Ovary (tissue), 3 donors: ENCODE data around the gene IL18.

Experiments used
- POLR2A ChIP-seq: fragments of 450-650 bp; IDR thresholded peaks from one replicate; pipeline ENCODE4 v1.6.1; 2017; ENCODE audit warnings: antibody characterized with exemption, mild to moderate bottlenecking, moderate library complexity
- TF ChIP-seq, protein P1 (sequence below), 3 donors: fragments of 450-650 bp in 2 of 3; fragments of 200-600 bp in 1 of 3; IDR thresholded peaks; one replicate each; pipeline versions ENCODE4 v1.5.1 to v1.8.0; 2016 to 2022; ENCODE audit warnings: antibody characterized with exemption in 3 of 3, mild to moderate bottlenecking in 1 of 3
- donor health status: DM: no; HTN: no; CAD: no.

DNA sequence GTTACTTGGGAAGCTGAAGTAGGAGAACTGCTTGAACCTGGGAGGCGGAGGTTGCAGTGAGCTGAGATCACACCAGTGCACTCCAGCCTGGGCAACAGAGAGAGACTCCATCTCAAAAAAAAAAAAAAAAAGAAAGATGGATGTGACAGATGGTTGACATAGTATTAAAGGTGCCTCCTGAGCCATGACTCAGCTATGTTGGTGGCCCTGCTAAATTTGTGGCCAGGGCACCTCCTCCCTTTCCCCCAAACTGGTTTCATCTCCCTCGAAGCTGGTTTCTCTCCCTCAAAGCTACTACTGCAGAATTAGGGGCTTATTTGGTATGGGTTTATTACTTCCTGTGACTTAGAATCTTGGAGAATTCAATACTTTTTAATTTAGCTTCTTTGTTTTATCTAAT is 45.7 kb downstream of the IL18 start:
- TF ChIP-seq, protein P1, sequence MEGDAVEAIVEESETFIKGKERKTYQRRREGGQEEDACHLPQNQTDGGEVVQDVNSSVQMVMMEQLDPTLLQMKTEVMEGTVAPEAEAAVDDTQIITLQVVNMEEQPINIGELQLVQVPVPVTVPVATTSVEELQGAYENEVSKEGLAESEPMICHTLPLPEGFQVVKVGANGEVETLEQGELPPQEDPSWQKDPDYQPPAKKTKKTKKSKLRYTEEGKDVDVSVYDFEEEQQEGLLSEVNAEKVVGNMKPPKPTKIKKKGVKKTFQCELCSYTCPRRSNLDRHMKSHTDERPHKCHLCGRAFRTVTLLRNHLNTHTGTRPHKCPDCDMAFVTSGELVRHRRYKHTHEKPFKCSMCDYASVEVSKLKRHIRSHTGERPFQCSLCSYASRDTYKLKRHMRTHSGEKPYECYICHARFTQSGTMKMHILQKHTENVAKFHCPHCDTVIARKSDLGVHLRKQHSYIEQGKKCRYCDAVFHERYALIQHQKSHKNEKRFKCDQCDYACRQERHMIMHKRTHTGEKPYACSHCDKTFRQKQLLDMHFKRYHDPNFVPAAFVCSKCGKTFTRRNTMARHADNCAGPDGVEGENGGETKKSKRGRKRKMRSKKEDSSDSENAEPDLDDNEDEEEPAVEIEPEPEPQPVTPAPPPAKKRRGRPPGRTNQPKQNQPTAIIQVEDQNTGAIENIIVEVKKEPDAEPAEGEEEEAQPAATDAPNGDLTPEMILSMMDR (IDR thresholded peaks at IDR 0.05): no peak
- no peak for TF ChIP-seq POLR2A
